SK-N-MC (cell line): ENCODE measurements around the gene SCFD2.

Source experiments
- DNase-seq: peaks from one replicate; pipeline ENCODE4 v3.0.0-alpha.2; 2011; ENCODE audit warnings: low read depth, low spot score
- H3K27ac ChIP-seq: fragments of 200-600 bp; sonication (generic); 2 replicates; pipeline ENCODE4 v1.5.1; 2016; ENCODE audit warnings: mixed run types
- H3K36me3 ChIP-seq: fragments of 200-600 bp; sonication (generic); 2 replicates; pipeline ENCODE4 v1.6.1; 2017; ENCODE audit warnings: antibody characterized with exemption, low read length, mixed read lengths; ENCODE audit not compliant: insufficient read depth
- H3K4me3 ChIP-seq: fragments of 200-600 bp; sonication (generic); 2 replicates; pipeline ENCODE4 v1.5.1; 2016
- H3K9ac ChIP-seq: fragments of 200-600 bp; sonication (generic); 2 replicates; pipeline ENCODE4 v1.8.0; 2017; ENCODE audit warnings: mixed run types, mixed read lengths; ENCODE audit not compliant: insufficient read length
- H3K9me3 ChIP-seq: fragments of 200-600 bp; sonication (generic); 2 replicates; pipeline ENCODE4 v1.6.1; 2017; ENCODE audit warnings: low read depth, mild to moderate bottlenecking, antibody characterized with exemption, low read length, moderate library complexity, mixed read lengths
- EZH2 ChIP-seq: fragments of 200-600 bp; sonication (generic); IDR thresholded peaks from one replicate; pipeline ENCODE4 v1.6.1; 2017; ENCODE audit warnings: antibody characterized with exemption
- FOXP2 ChIP-seq: optimal IDR thresholded peaks from 2 replicates; pipeline ENCODE3; 2011; ENCODE audit warnings: mild to moderate bottlenecking, moderate library complexity; ENCODE audit not compliant: insufficient read depth; ENCODE audit errors: extremely low read length, control extremely low read depth
- POLR2AphosphoS5 ChIP-seq: IDR thresholded peaks from 2 replicates; pipeline ENCODE4 v1.6.1; 2012; ENCODE audit warnings: mild to moderate bottlenecking, low read depth, low read length, borderline replicate concordance

Gene SCFD2

GRCh38 chr4:52889778-52890520 lies 475.9 kb downstream of the SCFD2 start:
- Histone ChIP-seq H3K9me3 (no peaks in the 10 kb centered on the region), H3K27ac (no peak overlapping the region), H3K4me3 (no peak overlapping the region), H3K36me3 (no peaks in the 10 kb centered on the region), H3K9ac (no peak overlapping the region)
- DNase-seq, result no peak
- no peak for TF ChIP-seq EZH2
- no peak for TF ChIP-seq POLR2AphosphoS5
- TF ChIP-seq FOXP2, result no peak

DNA sequence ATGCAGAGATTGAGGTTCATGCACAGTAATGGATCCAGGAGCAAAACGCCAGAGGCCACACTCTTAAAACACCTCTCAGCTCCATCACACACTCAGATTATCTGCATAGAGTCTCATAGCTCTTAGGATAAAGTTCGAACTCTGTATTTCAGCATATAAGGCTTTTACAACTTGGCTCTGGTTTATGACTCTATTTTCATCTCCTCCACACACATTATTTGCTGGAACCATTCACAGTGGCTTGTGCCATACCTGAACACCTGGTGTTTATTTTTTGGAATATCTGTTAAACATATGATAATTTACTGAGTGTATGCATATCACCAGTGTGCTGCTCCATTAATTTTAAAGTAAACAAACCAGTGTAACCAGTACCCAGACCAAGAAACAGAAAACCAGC lies 476.5 kb downstream of the SCFD2 start:
- no peak for DNase-seq
- TF ChIP-seq POLR2AphosphoS5 (no peak), EZH2 (no peak), FOXP2 (no peak)

GRCh38 chr4:52884994-52885393 lies 480.9 kb downstream of the SCFD2 start:
- DNase-seq, result no peak
- Histone ChIP-seq H3K27ac (no peak overlapping the region), H3K9ac (no peak overlapping the region), H3K4me3 (no peak overlapping the region), H3K36me3 (no peaks in the 10 kb centered on the region), H3K9me3 (no peaks in the 10 kb centered on the region)
- TF ChIP-seq POLR2AphosphoS5, result no peak
- TF ChIP-seq EZH2, result no peak
- TF ChIP-seq FOXP2, result no peak

More for the DNA sequence above, 476.5 kb downstream of the SCFD2 start:
- no peaks in the 10 kb centered on the region for H3K9me3 ChIP-seq
- H3K9ac ChIP-seq, result no peak overlapping the region
- H3K4me3 ChIP-seq, result no peak overlapping the region
- no peaks in the 10 kb centered on the region for H3K36me3 ChIP-seq
- H3K27ac ChIP-seq, result no peak overlapping the region

GRCh38 chr4:52883707-52884669 lies 481.9 kb downstream of the SCFD2 start:
- no peaks in the 10 kb centered on the region for H3K36me3 ChIP-seq
- no peak overlapping the region for H3K27ac ChIP-seq
- no peak overlapping the region for H3K4me3 ChIP-seq
- TF ChIP-seq POLR2AphosphoS5 (no peak), FOXP2 (no peak), EZH2 (no peak)
- no peaks in the 10 kb centered on the region for H3K9me3 ChIP-seq
- H3K9ac ChIP-seq, result no peak overlapping the region
- DNase-seq, result no peak

DNA sequence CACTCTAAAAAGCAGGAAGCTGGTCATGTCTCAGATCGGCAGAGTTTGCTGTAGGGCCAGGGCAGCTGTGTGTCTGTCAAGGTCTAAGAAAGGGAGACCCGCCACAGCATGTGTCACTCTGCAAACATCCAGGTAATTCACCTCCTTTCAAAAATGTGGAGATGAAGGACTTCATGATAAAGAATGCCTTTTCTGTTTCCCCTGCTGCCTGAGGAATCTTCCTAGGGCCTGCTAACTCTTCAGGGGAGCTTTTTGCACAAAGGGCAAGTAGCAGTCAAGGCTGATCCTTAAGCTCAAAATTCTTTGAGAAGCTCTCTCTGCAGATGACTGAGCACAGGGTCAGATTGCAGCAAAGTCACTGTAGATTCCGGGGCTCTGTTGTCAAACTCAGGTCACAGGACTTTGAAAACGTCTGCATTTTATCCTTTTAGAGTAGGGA lies 482.7 kb downstream of the SCFD2 start:
- no peaks in the 10 kb centered on the region for H3K9me3 ChIP-seq

DNA sequence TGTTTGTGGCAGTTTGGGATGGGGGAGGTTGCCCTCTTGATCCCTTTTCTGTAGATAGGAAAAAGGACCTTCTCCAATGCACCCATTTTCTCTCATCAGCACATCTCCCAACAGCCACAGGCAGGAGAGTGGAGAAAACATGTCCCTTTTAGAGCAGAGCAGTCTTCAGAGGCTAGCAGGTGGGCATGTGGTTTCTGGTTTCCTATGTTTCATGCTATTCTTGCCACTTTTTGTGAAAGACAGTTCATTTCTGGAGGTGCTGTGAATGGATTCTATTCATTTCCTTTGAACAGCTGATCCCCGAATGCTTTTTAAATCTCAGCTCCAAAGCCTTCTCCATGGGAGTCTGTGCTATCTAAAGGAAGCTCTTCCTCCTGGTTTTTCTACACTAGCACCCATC lies 484.9 kb downstream of the SCFD2 start:
- Histone ChIP-seq H3K9me3 (no peaks in the 10 kb centered on the region), H3K36me3 (no peaks in the 10 kb centered on the region), H3K27ac (no peak overlapping the region), H3K9ac (no peak overlapping the region), H3K4me3 (no peak overlapping the region)
- TF ChIP-seq POLR2AphosphoS5, result no peak
- no peak for DNase-seq

More for the DNA sequence above, 482.7 kb downstream of the SCFD2 start:
- H3K36me3 ChIP-seq, result no peaks in the 10 kb centered on the region
- no peak overlapping the region for H3K27ac ChIP-seq
- DNase-seq, result no peak
- no peak overlapping the region for H3K9ac ChIP-seq
- TF ChIP-seq POLR2AphosphoS5 (no peak), EZH2 (no peak), FOXP2 (no peak)
- H3K4me3 ChIP-seq, result no peak overlapping the region

- no peaks in the 10 kb centered on the region for H3K36me3 ChIP-seq
- H3K9me3 ChIP-seq, result no peaks in the 10 kb centered on the region
- H3K9ac ChIP-seq, result no peak overlapping the region
- TF ChIP-seq EZH2 (no peak), FOXP2 (no peak), POLR2AphosphoS5 (no peak)
- DNase-seq, result no peak
- H3K27ac ChIP-seq, result no peak overlapping the region
- H3K4me3 ChIP-seq, result no peak overlapping the region
Measured at GRCh38 chr4:52879471-52879870, 486.4 kb downstream of the SCFD2 start.

DNA sequence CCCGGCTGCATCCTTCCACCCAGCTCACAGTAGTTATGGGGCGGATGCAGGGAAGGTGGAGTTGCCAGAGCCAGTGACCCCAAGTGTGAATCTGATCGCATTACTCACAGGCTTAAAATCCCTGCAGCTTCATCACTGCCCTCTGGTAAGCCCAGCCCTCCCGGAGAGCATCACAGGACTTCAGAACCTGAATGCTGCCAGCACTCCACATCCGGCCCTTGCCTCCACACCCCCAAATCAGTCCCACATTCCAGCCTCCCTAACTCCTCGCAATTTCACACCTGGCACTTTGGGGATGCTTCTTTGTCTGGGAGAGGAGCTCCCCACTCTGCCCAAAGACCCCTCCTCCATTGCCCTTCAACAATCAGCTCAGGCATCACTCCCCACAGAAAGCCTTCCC lies 488.2 kb downstream of the SCFD2 start:
- no peaks in the 10 kb centered on the region for H3K36me3 ChIP-seq
- H3K9me3 ChIP-seq, result no peaks in the 10 kb centered on the region
- no peak overlapping the region for H3K27ac ChIP-seq
- H3K9ac ChIP-seq, result no peak overlapping the region
- DNase-seq, result no peak
- no peak for TF ChIP-seq POLR2AphosphoS5
- TF ChIP-seq EZH2, result no peak
- TF ChIP-seq FOXP2, result no peak
- H3K4me3 ChIP-seq, result no peak overlapping the region

- H3K27ac ChIP-seq, result no peak overlapping the region
- TF ChIP-seq FOXP2, result no peak
- TF ChIP-seq POLR2AphosphoS5, result no peak
- TF ChIP-seq EZH2, result no peak
- no peak for DNase-seq
Measured at GRCh38 chr4:52877036-52877435, 488.8 kb downstream of the SCFD2 start.

More at GRCh38 chr4:52877036-52877435, 488.8 kb downstream of the SCFD2 start:
- Histone ChIP-seq H3K9me3 (no peaks in the 10 kb centered on the region), H3K4me3 (no peak overlapping the region), H3K9ac (no peak overlapping the region), H3K36me3 (no peaks in the 10 kb centered on the region)
